Trophoblast cell (in vitro differentiated cells and primary cell): ENCODE data around the gene NAGS.
A peak's percentile ranks its signal among the peaks of the same experiment; 100 is the strongest.
"Not testable (repeated sequence)": the region's sequence is repeated elsewhere in the genome, so short reads cannot be mapped to it uniquely, and the experiment has no call there.

ENCODE experiments used
- DNase-seq, 2 donors: peaks; one replicate each; pipeline ENCODE4 v3.0.0-alpha.2; 2016
- H2AFZ ChIP-seq: 2 replicates; pipeline ENCODE4 v1.6.1; 2013; ENCODE audit warnings: low read length, moderate library complexity, mild to moderate bottlenecking; ENCODE audit not compliant: insufficient read depth, poor library complexity
- H2AK5ac ChIP-seq: 2 replicates; pipeline ENCODE4 v1.6.1; 2013; ENCODE audit warnings: mild to moderate bottlenecking, low read length
- H2BK120ac ChIP-seq: 2 replicates; pipeline ENCODE4 v1.6.1; 2013; ENCODE audit warnings: low read length, mild to moderate bottlenecking, moderate library complexity; ENCODE audit not compliant: insufficient read depth, poor library complexity
- H2BK12ac ChIP-seq: 2 replicates; pipeline ENCODE4 v1.6.1; 2013; ENCODE audit warnings: mild to moderate bottlenecking, low read length, moderate library complexity
- H2BK5ac ChIP-seq: 2 replicates; pipeline ENCODE4 v1.6.1; 2013; ENCODE audit warnings: low read length, low read depth, moderate library complexity, mild to moderate bottlenecking; ENCODE audit not compliant: poor library complexity
- H3K14ac ChIP-seq: 2 replicates; pipeline ENCODE4 v1.6.1; 2013; ENCODE audit warnings: mild to moderate bottlenecking, low read length
- H3K18ac ChIP-seq: 2 replicates; pipeline ENCODE4 v1.6.1; 2013; ENCODE audit warnings: mild to moderate bottlenecking, low read length
- H3K23ac ChIP-seq: 2 replicates; pipeline ENCODE4 v1.6.1; 2013; ENCODE audit warnings: low read length
- H3K27ac ChIP-seq: 2 replicates; pipeline ENCODE4 v1.5.1; 2013; ENCODE audit warnings: low read depth, mild to moderate bottlenecking, inconsistent platforms, low read length, moderate library complexity
- H3K27me3 ChIP-seq: 2 replicates; pipeline ENCODE4 v1.6.1; 2013; ENCODE audit warnings: inconsistent platforms, mild to moderate bottlenecking, low read length, moderate library complexity; ENCODE audit not compliant: insufficient read depth
- H3K36me3 ChIP-seq, 2 experiments: 1 replicate in 1 of 2; 2 replicates in 1 of 2; pipeline ENCODE4 v1.6.1; 2013; ENCODE audit warnings: low read length in 2 of 2, mild to moderate bottlenecking in 2 of 2, moderate library complexity in 1 of 2; ENCODE audit not compliant: insufficient read depth in 2 of 2, control insufficient read depth in 1 of 2
- H3K4ac ChIP-seq: 2 replicates; pipeline ENCODE4 v1.6.1; 2013; ENCODE audit warnings: low read depth, mild to moderate bottlenecking, low read length, moderate library complexity
- H3K4me1 ChIP-seq, 2 experiments: 1 replicate in 1 of 2; 2 replicates in 1 of 2; pipeline ENCODE4 v1.6.1; 2013; ENCODE audit warnings: low read length in 2 of 2, mild to moderate bottlenecking in 2 of 2, moderate library complexity in 1 of 2; ENCODE audit not compliant: insufficient read depth in 2 of 2, control insufficient read depth in 1 of 2
- H3K4me2 ChIP-seq: 2 replicates; pipeline ENCODE4 v1.6.1; 2013; ENCODE audit warnings: inconsistent platforms, mild to moderate bottlenecking, low read length, moderate library complexity
- H3K4me3 ChIP-seq: 2 replicates; pipeline ENCODE4 v1.5.1; 2013; ENCODE audit warnings: mild to moderate bottlenecking, low read depth, low read length, inconsistent platforms
- H3K79me1 ChIP-seq: one replicate; pipeline ENCODE4 v1.6.1; 2013; ENCODE audit warnings: low read length
- H3K79me2 ChIP-seq: 2 replicates; pipeline ENCODE4 v1.6.1; 2013; ENCODE audit warnings: low read length, mild to moderate bottlenecking; ENCODE audit not compliant: control insufficient read depth, insufficient read depth, poor library complexity
- H3K9ac ChIP-seq: 2 replicates; pipeline ENCODE4 v1.6.1; 2013; ENCODE audit warnings: mild to moderate bottlenecking, low read length
- H3K9me3 ChIP-seq: 2 replicates; pipeline ENCODE4 v1.6.1; 2013; ENCODE audit warnings: low read depth, mild to moderate bottlenecking, control low read depth, inconsistent platforms, low read length; ENCODE audit not compliant: insufficient read depth
- H4K12ac ChIP-seq: 2 replicates; pipeline ENCODE4 v1.6.1; 2013; ENCODE audit warnings: low read depth, mild to moderate bottlenecking, low read length, moderate library complexity
- H4K8ac ChIP-seq: 2 replicates; pipeline ENCODE4 v1.6.1; 2013; ENCODE audit warnings: low read depth, mild to moderate bottlenecking, low read length, moderate library complexity
- H4K91ac ChIP-seq: one replicate; pipeline ENCODE4 v1.6.1; 2013; ENCODE audit warnings: low read depth, mild to moderate bottlenecking, low read length, moderate library complexity
- WGBS: extraction: QIAGEN DNeasy Blood & Tissue Kit; methylation state at CpG from one replicate; pipeline ENCODE4 v1.1.7; 2013; ENCODE audit warnings: missing lambda C conversion rate; ENCODE audit not compliant: insufficient read length, insufficient coverage; ENCODE audit errors: extremely low coverage; 5-methylcytosine and 5-hydroxymethylcytosine counted together

Gene NAGS

GRCh38 chr17:44045486-44045885 lies 41.1 kb downstream of the NAGS start:
- H3K9me3 ChIP-seq, result no peaks in the 10 kb centered on the region

GRCh38 chr17:44046893-44047292 lies 42.5 kb downstream of the NAGS start:
- H3K4ac ChIP-seq, H3K4me2 ChIP-seq, H2BK5ac ChIP-seq, H3K14ac ChIP-seq, H3K27me3 ChIP-seq, H3K4me3 ChIP-seq, H3K4me1 ChIP-seq, DNase-seq, H3K27ac ChIP-seq, H3K18ac ChIP-seq, H2AK5ac ChIP-seq, H4K12ac ChIP-seq, H3K9me3 ChIP-seq, H3K23ac ChIP-seq, H2BK12ac ChIP-seq, H3K79me2 ChIP-seq, H4K8ac ChIP-seq, H3K79me1 ChIP-seq, H2AFZ ChIP-seq, H2BK120ac ChIP-seq, H4K91ac ChIP-seq, H3K9ac ChIP-seq: not testable (repeated sequence)
- WGBS, result no CpG with 5 or more reads among the region's 7 CpGs
- H3K36me3 ChIP-seq, result peaks cover 35 to 44% of the 10 kb centered on the region in 2 experiments

More at GRCh38 chr17:44045486-44045885, 41.1 kb downstream of the NAGS start:
- Histone ChIP-seq H3K18ac (no peak overlapping the region), H2AFZ (no peak overlapping the region), H3K27me3 (no peaks in the 10 kb centered on the region), H2AK5ac (no peak overlapping the region), H2BK12ac (no peak overlapping the region), H3K9ac (no peak overlapping the region), H3K4me1 (no peaks in the 10 kb centered on the region), H4K91ac (no peak overlapping the region), H2BK120ac (no peak overlapping the region), H3K79me2 (peaks cover 4% of the 10 kb centered on the region), H2BK5ac (no peak overlapping the region), H4K12ac (no peak overlapping the region), H3K14ac (no peak overlapping the region), H3K4ac (no peak overlapping the region), H3K23ac (no peak overlapping the region), H3K4me2 (no peak overlapping the region), H4K8ac (no peak overlapping the region), H3K4me3 (no peak overlapping the region), H3K27ac (no peak overlapping the region), H3K79me1 (no peaks in the 10 kb centered on the region), H3K36me3 (peaks cover 24 to 31% of the 10 kb centered on the region in 2 experiments)
- WGBS, result no CpG with 5 or more reads among the region's 4 CpGs
- DNase-seq, result no peak

GRCh38 chr17:44049294-44050060 lies 45.1 kb downstream of the NAGS start:
- H3K36me3 ChIP-seq, result peaks cover 45 to 52% of the 10 kb centered on the region in 2 experiments
- H3K27me3 ChIP-seq, result no peaks in the 10 kb centered on the region
- H3K27ac ChIP-seq, result no peak overlapping the region
- H3K4me1 ChIP-seq, result no peaks in the 10 kb centered on the region
- no peak overlapping the region for H4K8ac ChIP-seq
- peak overlapping the region; percentile 64 for H3K4ac ChIP-seq
- H3K9me3 ChIP-seq, result no peaks in the 10 kb centered on the region
- H3K79me2 ChIP-seq, result no peaks in the 10 kb centered on the region
- H4K91ac ChIP-seq, result no peak overlapping the region
- H2AK5ac ChIP-seq, result no peak overlapping the region
- H4K12ac ChIP-seq, result no peak overlapping the region
- no peak overlapping the region for H2AFZ ChIP-seq
- no peaks in the 10 kb centered on the region for H3K79me1 ChIP-seq
- no peak overlapping the region for H3K4me3 ChIP-seq
- no CpG with 5 or more reads among the region's 9 CpGs for WGBS
- no peak overlapping the region for H3K18ac ChIP-seq
- no peak overlapping the region for H3K9ac ChIP-seq
- H3K23ac ChIP-seq, result no peak overlapping the region
- H2BK120ac ChIP-seq, result no peak overlapping the region
- no peak overlapping the region for H2BK5ac ChIP-seq
- H3K4me2 ChIP-seq, result no peak overlapping the region
- no peak overlapping the region for H2BK12ac ChIP-seq
- no peak for DNase-seq
- H3K14ac ChIP-seq, result no peak overlapping the region

GRCh38 chr17:44053125-44053872 lies 48.9 kb downstream of the NAGS start:
- H3K79me1 ChIP-seq, result no peaks in the 10 kb centered on the region
- H3K27ac ChIP-seq, result no peak overlapping the region
- no peak overlapping the region for H2BK120ac ChIP-seq
- H3K23ac ChIP-seq, result no peak overlapping the region
- H2AK5ac ChIP-seq, result no peak overlapping the region
- DNase-seq, result no peak
- H3K79me2 ChIP-seq, result peaks cover under 1% of the 10 kb centered on the region
- no peak overlapping the region for H3K4ac ChIP-seq
- H2AFZ ChIP-seq, result no peak overlapping the region
- no peak overlapping the region for H3K4me2 ChIP-seq
- no peaks in the 10 kb centered on the region for H3K9me3 ChIP-seq
- H3K4me3 ChIP-seq, result no peak overlapping the region
- H3K4me1 ChIP-seq, result no peaks in the 10 kb centered on the region
- no peak overlapping the region for H4K91ac ChIP-seq
- no peak overlapping the region for H4K12ac ChIP-seq
- no peak overlapping the region for H4K8ac ChIP-seq
- no peak overlapping the region for H2BK12ac ChIP-seq
- no peak overlapping the region for H3K18ac ChIP-seq
- no peak overlapping the region for H2BK5ac ChIP-seq
- no peaks in the 10 kb centered on the region for H3K27me3 ChIP-seq
- no peak overlapping the region for H3K14ac ChIP-seq
- no peak overlapping the region for H3K9ac ChIP-seq
- peaks cover 40 to 60% of the 10 kb centered on the region in 2 experiments for H3K36me3 ChIP-seq
- WGBS, result no CpG with 5 or more reads among the region's 3 CpGs
